ENCODE data around the gene KRTAP10-7. TPM values are rescaled to one million over a fixed set of nuclear protein-coding genes. Genes with fewer than 3 reads are reported as not detected.

Gene KRTAP10-7
- total and polyA plus RNA-seq, 9 of the 15 experiments (the other 6 are each of a cell fraction or from before 2014, with no cell fraction given): not detected

DNA sequence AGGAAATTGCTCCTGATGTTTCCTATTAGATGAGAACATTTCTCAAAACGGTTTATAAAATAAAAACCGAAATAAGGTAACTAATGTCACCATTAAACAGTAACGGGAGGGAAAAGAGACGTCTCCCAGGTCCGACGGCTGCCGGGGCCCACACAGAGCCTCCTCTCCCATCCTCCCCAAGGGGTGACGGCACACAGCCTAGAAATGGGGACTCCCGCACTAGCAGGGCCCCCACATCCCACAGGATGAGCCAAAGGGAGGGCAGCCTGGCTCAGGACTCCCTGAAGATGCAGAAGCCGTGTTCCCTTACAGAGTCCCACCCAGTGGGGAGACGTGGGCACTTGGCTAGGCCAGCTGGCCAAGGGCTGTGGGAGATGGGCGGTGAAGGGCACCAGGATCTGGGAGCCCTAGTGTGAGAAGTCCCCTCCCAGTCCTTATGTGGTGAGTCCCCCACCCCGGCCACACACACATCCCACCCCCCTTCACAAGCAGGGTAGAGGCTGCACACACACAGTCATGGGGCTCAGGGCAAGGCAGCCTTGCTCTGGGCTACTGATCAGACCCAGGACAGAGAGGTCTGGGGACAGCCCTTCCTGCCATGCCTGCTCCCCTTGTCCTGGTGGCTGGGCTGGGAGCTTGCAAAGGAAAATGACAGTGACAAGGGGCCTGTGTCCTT, 45.1 kb upstream of the KRTAP10-7 start:
- ChIA-PET POLR2A (interaction anchor here (1.6 kb wide), 1 partner anchor 15 kb away, joined by 3 read pairs; no protein-coding TSS in a partner anchor), CTCF (ENCODE audit: low intra/inter-chr PET ratio) (no interaction called here)
- intact Hi-C loops (cut with micrococcal nuclease): no loop called here
- H3K4me1 ChIP-seq (replicated peaks in 1 of 2; ENCODE audit: control insufficient read depth in 2 of 2, insufficient read depth in 2 of 2, low read length in 2 of 2): no peaks in the 10 kb centered on the region; a peak in 1 of 5 replicates
- no peak overlapping the region for H3K9ac ChIP-seq (ENCODE audit: insufficient read depth in 1 of 2, low read depth in 2 of 2, low read length in 2 of 2)
- H3K9me1 ChIP-seq (ENCODE audit: control insufficient read depth, insufficient read depth, low read length): no peaks in the 10 kb centered on the region
- no peak overlapping the region for H3K4me3 ChIP-seq
- H3K9me3 ChIP-seq (replicated peaks; ENCODE audit: control insufficient read depth, insufficient read depth, low read depth, low read length): no peaks in the 10 kb centered on the region
- H4K20me1 ChIP-seq (replicated peaks; ENCODE audit: control insufficient read depth, insufficient read depth, low read length): 0 out of 2 replicates have a peak, but pooled peaks cover 2% of the 10 kb centered on the region
- in situ Hi-C loops (cut with MboI): no loop called here
- H2AFZ ChIP-seq (ENCODE audit: low read depth, low read length): no peak overlapping the region
- H3K27me3 ChIP-seq (ENCODE audit: control insufficient read depth in 2 of 2, insufficient read depth in 2 of 2, low read length in 2 of 2): peaks cover 46 to 71% of the 10 kb centered on the region in 2 experiments
- FAIRE-seq: no peak
- no peaks in the 10 kb centered on the region for H3K79me2 ChIP-seq (ENCODE audit: control insufficient read depth, insufficient read depth, low read length)
- no peak for DNase-seq (ENCODE audit: extremely low read depth in 1 of 4, low spot score in 3 of 4)
- peak; percentile 40; the same call in 2 of the 3 replicates for ATAC-seq
- H3K36me3 ChIP-seq (ENCODE audit: control insufficient read depth, insufficient read depth, low read length): no peaks in the 10 kb centered on the region
- H3K27ac ChIP-seq (ENCODE audit: extremely low read depth, low read depth, low read length): no peak overlapping the region
- 0% methylated on average over 12 of the region's 13 CpGs for WGBS (ENCODE audit: insufficient coverage, low coverage, missing lambda C conversion rate)
- no peak overlapping the region for H3K4me2 ChIP-seq (ENCODE audit: insufficient read depth, low read length)
- no TSS peak for BruUV-seq (replicated peaks)
- TF ChIP-seq, protein P1, sequence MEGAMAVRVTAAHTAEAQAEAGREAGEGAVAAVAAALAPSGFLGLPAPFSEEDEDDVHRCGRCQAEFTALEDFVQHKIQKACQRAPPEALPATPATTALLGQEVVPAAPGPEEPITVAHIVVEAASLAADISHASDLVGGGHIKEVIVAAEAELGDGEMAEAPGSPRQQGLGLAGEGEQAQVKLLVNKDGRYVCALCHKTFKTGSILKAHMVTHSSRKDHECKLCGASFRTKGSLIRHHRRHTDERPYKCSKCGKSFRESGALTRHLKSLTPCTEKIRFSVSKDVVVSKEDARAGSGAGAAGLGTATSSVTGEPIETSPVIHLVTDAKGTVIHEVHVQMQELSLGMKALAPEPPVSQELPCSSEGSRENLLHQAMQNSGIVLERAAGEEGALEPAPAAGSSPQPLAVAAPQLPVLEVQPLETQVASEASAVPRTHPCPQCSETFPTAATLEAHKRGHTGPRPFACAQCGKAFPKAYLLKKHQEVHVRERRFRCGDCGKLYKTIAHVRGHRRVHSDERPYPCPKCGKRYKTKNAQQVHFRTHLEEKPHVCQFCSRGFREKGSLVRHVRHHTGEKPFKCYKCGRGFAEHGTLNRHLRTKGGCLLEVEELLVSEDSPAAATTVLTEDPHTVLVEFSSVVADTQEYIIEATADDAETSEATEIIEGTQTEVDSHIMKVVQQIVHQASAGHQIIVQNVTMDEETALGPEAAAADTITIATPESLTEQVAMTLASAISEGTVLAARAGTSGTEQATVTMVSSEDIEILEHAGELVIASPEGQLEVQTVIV (CRISPR knock-in tag; IDR thresholded peaks at IDR 0.05; ENCODE audit: borderline replicate concordance): no peak
- TF ChIP-seq GATA2 (CRISPR knock-in tag; IDR thresholded peaks at IDR 0.05) (no peak), CCAR2 (IDR thresholded peaks at IDR 0.05; ENCODE audit: low read depth, low read length) (no peak), ZNF184 (CRISPR knock-in tag; IDR thresholded peaks at IDR 0.05) (no peak), SMAD4 (CRISPR knock-in tag; conservative IDR thresholded peaks at IDR 0.05) (no peak), DACH1 (IDR thresholded peaks at IDR 0.05; ENCODE audit: partially characterized antibody) (no peak)
- TF ChIP-seq, protein P2, sequence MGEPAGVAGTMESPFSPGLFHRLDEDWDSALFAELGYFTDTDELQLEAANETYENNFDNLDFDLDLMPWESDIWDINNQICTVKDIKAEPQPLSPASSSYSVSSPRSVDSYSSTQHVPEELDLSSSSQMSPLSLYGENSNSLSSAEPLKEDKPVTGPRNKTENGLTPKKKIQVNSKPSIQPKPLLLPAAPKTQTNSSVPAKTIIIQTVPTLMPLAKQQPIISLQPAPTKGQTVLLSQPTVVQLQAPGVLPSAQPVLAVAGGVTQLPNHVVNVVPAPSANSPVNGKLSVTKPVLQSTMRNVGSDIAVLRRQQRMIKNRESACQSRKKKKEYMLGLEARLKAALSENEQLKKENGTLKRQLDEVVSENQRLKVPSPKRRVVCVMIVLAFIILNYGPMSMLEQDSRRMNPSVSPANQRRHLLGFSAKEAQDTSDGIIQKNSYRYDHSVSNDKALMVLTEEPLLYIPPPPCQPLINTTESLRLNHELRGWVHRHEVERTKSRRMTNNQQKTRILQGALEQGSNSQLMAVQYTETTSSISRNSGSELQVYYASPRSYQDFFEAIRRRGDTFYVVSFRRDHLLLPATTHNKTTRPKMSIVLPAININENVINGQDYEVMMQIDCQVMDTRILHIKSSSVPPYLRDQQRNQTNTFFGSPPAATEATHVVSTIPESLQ (CRISPR knock-in tag; IDR thresholded peaks at IDR 0.05): no peak
- TF ChIP-seq, protein P3, sequence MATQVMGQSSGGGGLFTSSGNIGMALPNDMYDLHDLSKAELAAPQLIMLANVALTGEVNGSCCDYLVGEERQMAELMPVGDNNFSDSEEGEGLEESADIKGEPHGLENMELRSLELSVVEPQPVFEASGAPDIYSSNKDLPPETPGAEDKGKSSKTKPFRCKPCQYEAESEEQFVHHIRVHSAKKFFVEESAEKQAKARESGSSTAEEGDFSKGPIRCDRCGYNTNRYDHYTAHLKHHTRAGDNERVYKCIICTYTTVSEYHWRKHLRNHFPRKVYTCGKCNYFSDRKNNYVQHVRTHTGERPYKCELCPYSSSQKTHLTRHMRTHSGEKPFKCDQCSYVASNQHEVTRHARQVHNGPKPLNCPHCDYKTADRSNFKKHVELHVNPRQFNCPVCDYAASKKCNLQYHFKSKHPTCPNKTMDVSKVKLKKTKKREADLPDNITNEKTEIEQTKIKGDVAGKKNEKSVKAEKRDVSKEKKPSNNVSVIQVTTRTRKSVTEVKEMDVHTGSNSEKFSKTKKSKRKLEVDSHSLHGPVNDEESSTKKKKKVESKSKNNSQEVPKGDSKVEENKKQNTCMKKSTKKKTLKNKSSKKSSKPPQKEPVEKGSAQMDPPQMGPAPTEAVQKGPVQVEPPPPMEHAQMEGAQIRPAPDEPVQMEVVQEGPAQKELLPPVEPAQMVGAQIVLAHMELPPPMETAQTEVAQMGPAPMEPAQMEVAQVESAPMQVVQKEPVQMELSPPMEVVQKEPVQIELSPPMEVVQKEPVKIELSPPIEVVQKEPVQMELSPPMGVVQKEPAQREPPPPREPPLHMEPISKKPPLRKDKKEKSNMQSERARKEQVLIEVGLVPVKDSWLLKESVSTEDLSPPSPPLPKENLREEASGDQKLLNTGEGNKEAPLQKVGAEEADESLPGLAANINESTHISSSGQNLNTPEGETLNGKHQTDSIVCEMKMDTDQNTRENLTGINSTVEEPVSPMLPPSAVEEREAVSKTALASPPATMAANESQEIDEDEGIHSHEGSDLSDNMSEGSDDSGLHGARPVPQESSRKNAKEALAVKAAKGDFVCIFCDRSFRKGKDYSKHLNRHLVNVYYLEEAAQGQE (IDR thresholded peaks at IDR 0.05; ENCODE audit: borderline replicate concordance): no peak
- TF ChIP-seq, protein P3 (CRISPR knock-in tag; IDR thresholded peaks at IDR 0.05; ENCODE audit: low read depth): no peak
